ENCODE results near the gene NELL2. TPM values are rescaled to one million over a fixed set of nuclear protein-coding genes. Genes with fewer than 3 reads are reported as not detected.

Gene NELL2
- total RNA-seq, 1 experiment from 2014 or later, result 1.1 TPM

DNA sequence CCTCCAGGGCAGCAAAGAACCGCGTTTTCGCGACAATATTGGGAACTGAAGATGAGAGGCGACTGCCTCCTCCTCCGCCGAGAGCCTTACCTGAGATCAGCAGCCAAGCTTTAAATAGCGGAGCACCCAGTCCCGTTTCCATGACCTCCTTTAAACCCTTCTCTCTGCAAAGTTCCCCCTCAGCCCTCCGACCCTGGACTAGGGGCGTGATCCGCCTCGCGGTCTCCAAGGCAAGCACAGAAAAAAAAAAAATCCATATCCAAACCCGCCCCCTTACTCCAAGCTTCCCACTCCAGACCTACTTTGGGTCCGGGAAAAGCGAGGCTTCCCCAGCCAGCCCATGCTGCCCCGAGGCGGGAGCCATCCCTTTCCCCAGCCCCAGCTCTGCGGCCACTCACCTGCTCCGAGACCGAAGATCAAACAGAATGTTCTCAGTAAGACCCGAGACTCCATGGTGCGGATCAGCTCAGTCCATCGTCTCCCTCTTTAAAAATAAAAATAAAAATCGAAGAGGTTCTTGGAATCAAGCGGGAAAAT is 630 bp downstream of the NELL2 start:
- intact Hi-C loops (cut with micrococcal nuclease), result no loop called here
- ChIA-PET RAD21 (ENCODE audit: low non-redundant PET in 1 of 2, low total read pairs in 2 of 2, uncharacterized antibody in 2 of 2, unreplicated experiment in 2 of 2) (no interaction called here), CTCF (no interaction called here), POLR2A (no interaction called here)
- ATAC-seq, result no peak
- Histone ChIP-seq H3K9ac (ENCODE audit: low read length) (no peak overlapping the region), H2AFZ (ENCODE audit: low read depth, low read length, poor library complexity, severe bottlenecking) (no peak overlapping the region), H3K4me2 (ENCODE audit: low read length) (no peak overlapping the region), H3K79me2 (ENCODE audit: insufficient read depth, low read length) (no peaks in the 10 kb centered on the region), H3K4me1 (ENCODE audit: control insufficient read depth in 1 of 2, insufficient read depth in 2 of 2, low read length in 2 of 2) (no peaks in the 10 kb centered on the region), H3K9me3 (ENCODE audit: control insufficient read depth in 1 of 2, insufficient read depth in 1 of 2, low read depth in 1 of 2, low read length in 2 of 2) (no peaks in the 10 kb centered on the region), H3K36me3 (ENCODE audit: control insufficient read depth in 1 of 2, insufficient read depth in 2 of 2, low read length in 2 of 2) (no peaks in the 10 kb centered on the region), H3K27me3 (ENCODE audit: insufficient read depth, low read length) (no peaks in the 10 kb centered on the region), H3K27ac (ENCODE audit: low read depth, low read length) (no peak overlapping the region), H3K9me2 (ENCODE audit: insufficient read depth) (no peaks in the 10 kb centered on the region), H4K20me1 (ENCODE audit: insufficient read depth) (no peaks in the 10 kb centered on the region), H3K4me3 (replicated peaks in 1 of 2; ENCODE audit: low read depth in 1 of 2, low read length in 2 of 2) (no peak overlapping the region)
- DNase-seq (ENCODE audit: low read depth, low spot score), result no peak
- no peak for TF ChIP-seq TCF7L2 (IDR thresholded peaks at IDR 0.05; ENCODE audit: borderline replicate concordance, extremely low read depth, insufficient read depth, insufficient read length)
- TF ChIP-seq FOSL1 (IDR thresholded peaks at IDR 0.05; ENCODE audit: low read depth), result no peak
- no peak for TF ChIP-seq SP1 (IDR thresholded peaks at IDR 0.05; ENCODE audit: low read depth)
- TF ChIP-seq, protein P1, sequence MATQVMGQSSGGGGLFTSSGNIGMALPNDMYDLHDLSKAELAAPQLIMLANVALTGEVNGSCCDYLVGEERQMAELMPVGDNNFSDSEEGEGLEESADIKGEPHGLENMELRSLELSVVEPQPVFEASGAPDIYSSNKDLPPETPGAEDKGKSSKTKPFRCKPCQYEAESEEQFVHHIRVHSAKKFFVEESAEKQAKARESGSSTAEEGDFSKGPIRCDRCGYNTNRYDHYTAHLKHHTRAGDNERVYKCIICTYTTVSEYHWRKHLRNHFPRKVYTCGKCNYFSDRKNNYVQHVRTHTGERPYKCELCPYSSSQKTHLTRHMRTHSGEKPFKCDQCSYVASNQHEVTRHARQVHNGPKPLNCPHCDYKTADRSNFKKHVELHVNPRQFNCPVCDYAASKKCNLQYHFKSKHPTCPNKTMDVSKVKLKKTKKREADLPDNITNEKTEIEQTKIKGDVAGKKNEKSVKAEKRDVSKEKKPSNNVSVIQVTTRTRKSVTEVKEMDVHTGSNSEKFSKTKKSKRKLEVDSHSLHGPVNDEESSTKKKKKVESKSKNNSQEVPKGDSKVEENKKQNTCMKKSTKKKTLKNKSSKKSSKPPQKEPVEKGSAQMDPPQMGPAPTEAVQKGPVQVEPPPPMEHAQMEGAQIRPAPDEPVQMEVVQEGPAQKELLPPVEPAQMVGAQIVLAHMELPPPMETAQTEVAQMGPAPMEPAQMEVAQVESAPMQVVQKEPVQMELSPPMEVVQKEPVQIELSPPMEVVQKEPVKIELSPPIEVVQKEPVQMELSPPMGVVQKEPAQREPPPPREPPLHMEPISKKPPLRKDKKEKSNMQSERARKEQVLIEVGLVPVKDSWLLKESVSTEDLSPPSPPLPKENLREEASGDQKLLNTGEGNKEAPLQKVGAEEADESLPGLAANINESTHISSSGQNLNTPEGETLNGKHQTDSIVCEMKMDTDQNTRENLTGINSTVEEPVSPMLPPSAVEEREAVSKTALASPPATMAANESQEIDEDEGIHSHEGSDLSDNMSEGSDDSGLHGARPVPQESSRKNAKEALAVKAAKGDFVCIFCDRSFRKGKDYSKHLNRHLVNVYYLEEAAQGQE (IDR thresholded peaks at IDR 0.05; ENCODE audit: low read depth), result no peak
- TF ChIP-seq EZH2phosphoT487 (IDR thresholded peaks at IDR 0.05; ENCODE audit: borderline replicate concordance), result no peak
- TF ChIP-seq, protein P2, sequence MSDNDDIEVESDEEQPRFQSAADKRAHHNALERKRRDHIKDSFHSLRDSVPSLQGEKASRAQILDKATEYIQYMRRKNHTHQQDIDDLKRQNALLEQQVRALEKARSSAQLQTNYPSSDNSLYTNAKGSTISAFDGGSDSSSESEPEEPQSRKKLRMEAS (IDR thresholded peaks at IDR 0.05), result no peak
- no peak for TF ChIP-seq CEBPB (IDR thresholded peaks at IDR 0.05; ENCODE audit: low read depth)
- TF ChIP-seq, protein P3, sequence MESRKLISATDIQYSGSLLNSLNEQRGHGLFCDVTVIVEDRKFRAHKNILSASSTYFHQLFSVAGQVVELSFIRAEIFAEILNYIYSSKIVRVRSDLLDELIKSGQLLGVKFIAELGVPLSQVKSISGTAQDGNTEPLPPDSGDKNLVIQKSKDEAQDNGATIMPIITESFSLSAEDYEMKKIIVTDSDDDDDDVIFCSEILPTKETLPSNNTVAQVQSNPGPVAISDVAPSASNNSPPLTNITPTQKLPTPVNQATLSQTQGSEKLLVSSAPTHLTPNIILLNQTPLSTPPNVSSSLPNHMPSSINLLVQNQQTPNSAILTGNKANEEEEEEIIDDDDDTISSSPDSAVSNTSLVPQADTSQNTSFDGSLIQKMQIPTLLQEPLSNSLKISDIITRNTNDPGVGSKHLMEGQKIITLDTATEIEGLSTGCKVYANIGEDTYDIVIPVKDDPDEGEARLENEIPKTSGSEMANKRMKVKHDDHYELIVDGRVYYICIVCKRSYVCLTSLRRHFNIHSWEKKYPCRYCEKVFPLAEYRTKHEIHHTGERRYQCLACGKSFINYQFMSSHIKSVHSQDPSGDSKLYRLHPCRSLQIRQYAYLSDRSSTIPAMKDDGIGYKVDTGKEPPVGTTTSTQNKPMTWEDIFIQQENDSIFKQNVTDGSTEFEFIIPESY (IDR thresholded peaks at IDR 0.05; ENCODE audit: extremely low read depth, insufficient replicate concordance, low read length), result no peak
- no TSS peak for BruUV-seq (replicated peaks)

Data from HCT116 (cell line).